Heart right ventricle (tissue), 16 donors: ENCODE measurements around the gene TTC23. TPM values are rescaled to one million over a fixed set of nuclear protein-coding genes. Genes with fewer than 3 reads are reported as not detected.

Experiments used
- ATAC-seq, 8 donors: fragments of 200-7000 bp; cut with Tn5 transposase; one replicate each; pipeline ENCODE4 v1.9.1; 2020; ENCODE audit warnings: mild to moderate bottlenecking in 8 of 8, moderate library complexity in 8 of 8, moderate number of reproducible peaks in 1 of 8
- DNase-seq, 2 donors: peaks; one replicate each; pipeline ENCODE4 v3.0.0-alpha.2; 2020
- H3K27ac ChIP-seq, 10 donors: fragments of 200-600 bp; sonication (generic) in 2 of 10; one replicate each; pipeline versions ENCODE4 v1.5.0 to v1.8.0; 2020 to 2022; ENCODE audit warnings: mild to moderate bottlenecking in 3 of 10
- H3K27me3 ChIP-seq, 7 donors: fragments of 200-600 bp; one replicate each; pipeline ENCODE4 v1.8.0; 2021 to 2022; ENCODE audit warnings: mild to moderate bottlenecking in 2 of 7
- H3K36me3 ChIP-seq, 9 donors: fragments of 200-600 bp; sonication (generic) in 1 of 9; one replicate each; pipeline versions ENCODE4 v1.5.0 to v1.8.0; 2020 to 2022; ENCODE audit warnings: mild to moderate bottlenecking in 2 of 9
- H3K4me1 ChIP-seq, 9 donors: fragments of 200-600 bp; sonication (generic) in 1 of 9; one replicate each; pipeline versions ENCODE4 v1.5.0 to v1.8.0; 2020 to 2022; ENCODE audit warnings: mild to moderate bottlenecking in 4 of 9
- H3K4me3 ChIP-seq, 10 donors: fragments of 200-600 bp; sonication (generic) in 2 of 10; one replicate each; pipeline versions ENCODE4 v1.5.0 to v1.8.0; 2020 to 2022; ENCODE audit warnings: mild to moderate bottlenecking in 7 of 10, moderate library complexity in 2 of 10
- H3K9me3 ChIP-seq, 11 donors: fragments of 200-600 bp in 10 of 11; sonication (generic) in 2 of 11; one replicate each; pipeline versions ENCODE4 v1.5.0 to v1.8.0; 2013 to 2022; ENCODE audit warnings: mild to moderate bottlenecking in 2 of 11, control low read depth in 1 of 11, moderate library complexity in 1 of 11
- CTCF ChIP-seq, 9 donors: fragments of 200-600 bp; sonication (generic) in 2 of 9; IDR thresholded peaks; one replicate each; pipeline versions ENCODE4 v1.5.0 to v1.8.0; 2021 to 2022; ENCODE audit warnings: antibody characterized with exemption in 9 of 9, mild to moderate bottlenecking in 5 of 9, moderate library complexity in 1 of 9
- WGBS, 2 donors: extraction: QIAGEN DNeasy Blood & Tissue Kit; methylation state at CpG; one replicate each; pipeline ENCODE4 v1.1.7; 2013; ENCODE audit warnings: inconsistent platforms in 1 of 2; 5-methylcytosine and 5-hydroxymethylcytosine counted together
- intact Hi-C, 10 donors: fragments of 100-400 bp; cut with DNase I; formaldehyde crosslinking; loops; one replicate each; pipeline versions ENCODE4 v1.11.1 to v1.14.2; 2022
- polyA plus RNA-seq, 2 donors: library from polyadenylated mRNA; stranded (reverse); fragments of 200-250 nt; gene quantifications; one replicate each; pipeline ENCODE4 v1.2.3, GENCODE V29; 2013
- total RNA-seq, 10 donors: library from RNA; stranded (reverse); fragmentation: NEBNext Ultra II Directional in 3 of 10; extraction: Animal tissue kit (Norgen Biotek cat#: 25700) in 3 of 10; gene quantifications; one replicate each; pipeline versions ENCODE4 v1.2.1 to v1.2.4, GENCODE V29; 2021 to 2023
- donor health status: Arrhythmogenic right ventricular cardiomyopathy.
- donor health status: ischemic (EF 13 %, LVEDD 7.1; RV severe dilation, severe dysfunction).
- donor health status: healthy with polysubstance abuse.
- donor health status: DM: no; HTN: yes; CAD: no.
- donor health status: DM: no; HTN: no; CAD: no.
- donor health status: ischemic (EF 25% LVEDD 6.9; RV normal size, moderate dysfunction).
- donor health status: ischemic (EF 25% LVEDD 5.7; RV mildly dilated, moderate dysfunction).
- donor health status: healthy.
- donor health status: DM: yes; HTN: yes; CAD: no.
- donor health status: Ischemic cardiomyopathy.
- donor health status: ischemic (EF 35%, LVEDD 5.7; RV mildly dilated, moderate dysfunction).
- donor health status: nonischemic (EF 11% LVEDD 7.7; RV severe dilation, severe dysfunction).
- donor health status: DM: yes; HTN: yes; CAD: no.
- donor health status: PGD.
- donor health status: ischemic (EF 29% LVEDD 5.4; RV normal size, mild dysfunction).
- donor health status: nonischemic (EF 23%, LVEDD 6.1; RV moderate dilation, normal function).

TTC23 gene
- total and polyA plus RNA-seq, 12 donors, result 6.0 to 16.9 (median 10.9) TPM

GRCh38 chr15:99138491-99138982 is 110.8 kb downstream of the TTC23 start:
- DNase-seq (no peak), ATAC-seq (peak in 4 of 8 donors; percentile 2 to 49 (median 6))
- peaks cover 0 to 53% (median 28%) of the 10 kb centered on the region in 9 donors for H3K4me1 ChIP-seq
- no peaks in the 10 kb centered on the region for H3K27me3 ChIP-seq
- intact Hi-C loops, result no loop called here
- H3K36me3 ChIP-seq, result peaks cover 0 to 59% (median 0%) of the 10 kb centered on the region in 9 donors
- 93 to 97% methylated on average over 15 of the region's 15 CpGs for WGBS, 2 donors
- no peak overlapping the region for H3K4me3 ChIP-seq
- H3K27ac ChIP-seq, result peak overlapping the region in 6 of 10 donors; percentile 3 to 55 (median 38)
- no peaks in the 10 kb centered on the region for H3K9me3 ChIP-seq
- no peak for TF ChIP-seq CTCF (IDR thresholded peaks at IDR 0.05)

DNA sequence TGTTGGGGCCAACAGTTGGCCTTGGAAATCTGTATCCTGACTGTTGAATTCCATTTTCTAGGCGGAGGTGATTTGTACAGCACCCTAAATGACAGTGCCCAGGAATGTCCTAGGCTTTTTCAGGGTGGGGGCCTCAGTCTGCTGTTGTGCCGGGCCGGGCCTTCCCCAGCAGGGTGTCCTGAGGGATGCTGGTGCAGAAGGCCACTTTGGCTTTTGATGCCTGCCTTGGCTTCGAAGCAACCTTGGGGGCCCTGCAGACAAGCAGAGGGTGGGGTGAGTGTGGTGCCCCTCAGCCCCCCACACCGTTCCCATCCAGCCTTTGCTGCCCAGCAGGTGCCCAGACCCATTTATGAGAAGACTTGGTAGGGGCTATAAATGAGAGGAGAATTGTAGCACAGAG is 111.5 kb downstream of the TTC23 start:
- peaks cover 2 to 53% (median 30%) of the 10 kb centered on the region in 9 donors for H3K4me1 ChIP-seq
- 86 to 95% methylated on average over 5 of the region's 5 CpGs for WGBS, 2 donors
- intact Hi-C loops, result no loop called here
- H3K27me3 ChIP-seq, result no peaks in the 10 kb centered on the region
- TF ChIP-seq CTCF (IDR thresholded peaks at IDR 0.05), result no peak
- no peak for DNase-seq
- peaks cover 0 to 65% (median 0%) of the 10 kb centered on the region in 9 donors for H3K36me3 ChIP-seq
- peak overlapping the region in 1 of 10 donors; percentile 60 for H3K27ac ChIP-seq
- H3K4me3 ChIP-seq, result no peak overlapping the region
- peak in 1 of 8 donors; percentile 19 for ATAC-seq
- H3K9me3 ChIP-seq, result no peaks in the 10 kb centered on the region

GRCh38 chr15:99137111-99137546 is 112.3 kb downstream of the TTC23 start:
- DNase-seq, result no peak
- intact Hi-C loops, result no loop called here
- Histone ChIP-seq H3K4me3 (no peak overlapping the region), H3K27ac (peak overlapping the region in 1 of 10 donors; percentile 60), H3K27me3 (no peaks in the 10 kb centered on the region), H3K9me3 (no peaks in the 10 kb centered on the region), H3K4me1 (peaks cover 3 to 53% (median 34%) of the 10 kb centered on the region in 9 donors), H3K36me3 (peaks cover 0 to 73% (median 0%) of the 10 kb centered on the region in 9 donors)
- 76 to 81% methylated on average over 13 of the region's 13 CpGs for WGBS, 2 donors
- TF ChIP-seq CTCF (IDR thresholded peaks at IDR 0.05), result no peak
- peak in 2 of 8 donors; percentile 13 to 28 for ATAC-seq

DNA sequence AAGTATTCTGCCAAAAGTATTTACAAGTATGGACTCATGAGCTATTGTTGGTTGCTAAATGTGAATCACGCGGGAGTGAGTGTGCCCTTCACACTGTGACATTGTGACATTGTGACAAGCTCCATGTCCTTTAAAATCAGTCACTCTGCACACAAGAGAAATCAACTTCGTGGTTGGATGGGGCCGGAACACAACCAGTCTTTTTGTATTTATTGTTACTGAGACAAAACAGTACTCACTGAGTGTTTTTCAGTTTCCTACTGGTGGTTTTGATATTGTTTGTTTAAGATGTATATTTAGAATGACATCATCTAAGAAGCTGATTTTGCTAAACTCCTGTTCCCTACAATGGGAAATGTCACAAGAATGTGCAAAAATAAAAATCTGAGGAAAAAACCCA is 114.2 kb downstream of the TTC23 start:
- ATAC-seq (peak in 6 of 8 donors; percentile 35 to 73 (median 63)), DNase-seq (no peak)
- WGBS, 2 donors, result 37 to 44% methylated on average over 4 of the region's 4 CpGs
- intact Hi-C loops, result no loop called here
- Histone ChIP-seq H3K27me3 (no peaks in the 10 kb centered on the region), H3K36me3 (peaks cover 0 to 92% (median 15%) of the 10 kb centered on the region in 9 donors), H3K9me3 (no peaks in the 10 kb centered on the region), H3K27ac (peak overlapping the region; percentile 25 to 83 (median 64)), H3K4me3 (no peak overlapping the region), H3K4me1 (peaks cover 3 to 62% (median 34%) of the 10 kb centered on the region in 9 donors)
- TF ChIP-seq CTCF (IDR thresholded peaks at IDR 0.05), result no peak
